K562 (cell line): ENCODE measurements around the gene NTRK1. TPM values are rescaled to one million over a fixed set of nuclear protein-coding genes. Genes with fewer than 3 reads are reported as not detected.
A peak's percentile ranks its signal among the peaks of the same experiment; 100 is the strongest.

ENCODE experiments used
- ATAC-seq: fragments of 200-7000 bp; cut with Tn5 transposase; 3 replicates; pipeline ENCODE4 v1.9.1; 2020; ENCODE audit warnings: moderate library complexity
- BruUV-seq: library from RNA; stranded (reverse); fragments of 400-500 nt; replicated peaks from 2 replicates; lab custom pipeline; 2021; lab: Mats Ljungman, UMichigan
- CTCF ChIA-PET: fragments of 300-600 bp; formaldehyde crosslinking; extraction: SDS; loops from one replicate; lab custom pipeline; 2021; ENCODE audit warnings: low intra/inter-chr PET ratio; lab: Yijun Ruan, JAX
- POLR2A ChIA-PET: fragments of 300-600, 350-650 bp; sonication (Branson Sonifier 250); formaldehyde crosslinking; extraction: SDS; loops from one replicate; lab custom pipeline; 2021; ENCODE audit warnings: antibody characterized with exemption, inconsistent platforms; lab: Yijun Ruan, JAX
- DNase-seq, 4 experiments: peaks; one replicate each; pipeline versions ENCODE4 v3.0.0 to v3.0.0-alpha.2; 2011 to 2018; ENCODE audit warnings: low spot score in 3 of 4, mixed read lengths in 3 of 4; ENCODE audit errors: extremely low read depth in 1 of 4
- FAIRE-seq: peaks from 2 replicates; lab custom pipeline; 2011; peaks lifted over from hg19 to GRCh38; lab: Jason Lieb, UNC
- H2AFZ ChIP-seq: 2 replicates; pipeline ENCODE4 v1.6.0; 2011; ENCODE audit warnings: low read depth, low read length, control low read depth, inconsistent platforms
- H3K27ac ChIP-seq: fragments of 200-600 bp; 3 replicates; pipeline ENCODE4 v1.8.0; 2011; ENCODE audit warnings: low read depth, mild to moderate bottlenecking, control low read depth, inconsistent platforms, low read length, moderate library complexity, mixed read lengths; ENCODE audit errors: extremely low read depth
- H3K27me3 ChIP-seq, 2 experiments: fragments of 300-600 bp in 1 of 2; 2 replicates in 1 of 2; 3 replicates in 1 of 2; pipeline versions ENCODE4 v1.6.0 to v1.8.0; 2011; ENCODE audit warnings: inconsistent platforms in 2 of 2, low read length in 2 of 2, mild to moderate bottlenecking in 1 of 2, mixed read lengths in 1 of 2, moderate library complexity in 1 of 2; ENCODE audit not compliant: control insufficient read depth in 2 of 2, insufficient read depth in 2 of 2
- H3K36me3 ChIP-seq: fragments of 300-600 bp; 3 replicates; pipeline ENCODE4 v1.8.0; 2011; ENCODE audit warnings: mild to moderate bottlenecking, low read length, inconsistent platforms; ENCODE audit not compliant: control insufficient read depth, insufficient read depth
- H3K4me1 ChIP-seq, 2 experiments: fragments of 200-600 bp in 1 of 2; replicated peaks in 1 of 2; 2 replicates in 1 of 2; 3 replicates in 1 of 2; pipeline versions ENCODE4 v1.5.1 to v1.8.0; 2011; ENCODE audit warnings: inconsistent platforms in 2 of 2, low read length in 2 of 2, mild to moderate bottlenecking in 1 of 2, mixed read lengths in 1 of 2, moderate library complexity in 1 of 2; ENCODE audit not compliant: control insufficient read depth in 2 of 2, insufficient read depth in 2 of 2
- H3K4me2 ChIP-seq: 2 replicates; pipeline ENCODE4 v1.6.1; 2011; ENCODE audit warnings: low read length, control low read depth, inconsistent platforms, mixed read lengths; ENCODE audit not compliant: insufficient read depth
- H3K4me3 ChIP-seq: fragments of 200-600 bp; sonication (generic), shearing (Covaris generic); 2 replicates; pipeline ENCODE4 v1.5.1; 2016; ENCODE audit warnings: control low read depth, inconsistent platforms
- H3K79me2 ChIP-seq: fragments of 200-600 bp; 3 replicates; pipeline ENCODE4 v1.8.0; 2011; ENCODE audit warnings: low read length, inconsistent platforms; ENCODE audit not compliant: control insufficient read depth, insufficient read depth
- H3K9ac ChIP-seq, 2 experiments: 2 replicates each; pipeline versions ENCODE4 v1.6.0 to v1.6.1; 2011; ENCODE audit warnings: low read depth in 2 of 2, low read length in 2 of 2, control low read depth in 1 of 2, inconsistent platforms in 1 of 2, mild to moderate bottlenecking in 1 of 2, mixed read lengths in 1 of 2; ENCODE audit not compliant: insufficient read depth in 1 of 2
- H3K9me1 ChIP-seq: one replicate; pipeline ENCODE4 v1.6.0; 2011; ENCODE audit warnings: inconsistent platforms, mild to moderate bottlenecking, low read length, moderate library complexity; ENCODE audit not compliant: control insufficient read depth, insufficient read depth
- H3K9me3 ChIP-seq: replicated peaks from 2 replicates; pipeline ENCODE4 v1.5.1; 2011; ENCODE audit warnings: low read depth, low read length, inconsistent platforms; ENCODE audit not compliant: control insufficient read depth, insufficient read depth
- H4K20me1 ChIP-seq: replicated peaks from 2 replicates; pipeline ENCODE4 v1.6.1; 2011; ENCODE audit warnings: low read length, inconsistent platforms, mixed read lengths; ENCODE audit not compliant: control insufficient read depth, insufficient read depth
- CAMTA2 ChIP-seq: fragments of 250-450 bp; sonication (Bioruptor Pico); conservative IDR thresholded peaks from 2 replicates; pipeline ENCODE4 v1.5.1; 2022
- ELF1 ChIP-seq: fragments of 200-800 bp; sonication (Bioruptor generic); IDR thresholded peaks from 2 replicates; pipeline ENCODE4 v1.6.1; 2016; ENCODE audit warnings: missing genetic modification characterization, missing compliant biosample characterization
- HDAC3 ChIP-seq: fragments of 450-650 bp; IDR thresholded peaks from 2 replicates; pipeline ENCODE4 v1.6.1; 2018; ENCODE audit warnings: borderline replicate concordance, mild to moderate bottlenecking, moderate library complexity; ENCODE audit not compliant: partially characterized antibody
- KLF13 ChIP-seq: fragments of 450-650 bp; IDR thresholded peaks from 2 replicates; pipeline ENCODE4 v1.6.1; 2016; ENCODE audit warnings: missing genetic modification characterization, low read depth, mild to moderate bottlenecking, missing compliant biosample characterization, moderate library complexity, borderline replicate concordance
- L3MBTL2 ChIP-seq: fragments of 450-650 bp; IDR thresholded peaks from 2 replicates; pipeline ENCODE4 v1.6.1; 2016; ENCODE audit warnings: mild to moderate bottlenecking, moderate library complexity
- MEIS2 ChIP-seq: fragments of 450-650 bp; IDR thresholded peaks from 2 replicates; pipeline ENCODE4 v1.6.1; 2014; ENCODE audit warnings: mild to moderate bottlenecking; ENCODE audit not compliant: partially characterized antibody
- POU5F1 ChIP-seq: fragments of 150-350 bp; IDR thresholded peaks from 2 replicates; pipeline ENCODE4 v1.6.1; 2014; ENCODE audit warnings: borderline replicate concordance, low read length, low read depth, mild to moderate bottlenecking; ENCODE audit not compliant: partially characterized antibody
- PYGO2 ChIP-seq: fragments of 450-650 bp; IDR thresholded peaks from 2 replicates; pipeline ENCODE4 v1.6.1; 2016; ENCODE audit warnings: mild to moderate bottlenecking, missing genetic modification characterization, moderate library complexity, missing compliant biosample characterization
- SIX5 ChIP-seq, 2 experiments: IDR thresholded peaks; 2 replicates each; pipeline ENCODE4 v1.6.1; 2011; ENCODE audit warnings: low read length in 2 of 2, borderline replicate concordance in 1 of 2, low read depth in 1 of 2, mild to moderate bottlenecking in 1 of 2, moderate library complexity in 1 of 2; ENCODE audit not compliant: insufficient read depth in 1 of 2
- TEAD2 ChIP-seq: fragments of 450-650 bp; IDR thresholded peaks from 2 replicates; pipeline ENCODE4 v1.6.1; 2016; ENCODE audit warnings: missing genetic modification characterization, control low read depth, missing compliant biosample characterization
- TFAM ChIP-seq: fragments of 250-450 bp; sonication (Bioruptor Pico); conservative IDR thresholded peaks from 2 replicates; pipeline ENCODE4 v1.5.0; 2021; ENCODE audit warnings: mild to moderate bottlenecking, moderate library complexity
- ZNF431 ChIP-seq: sonication (generic); formaldehyde crosslinking; IDR thresholded peaks from 2 replicates; pipeline ENCODE4 v1.8.0; 2022; ENCODE audit warnings: mild to moderate bottlenecking, missing genetic modification reagents
- ZNF707 ChIP-seq: fragments of 250-450 bp; sonication (Bioruptor Pico); conservative IDR thresholded peaks from 2 replicates; pipeline ENCODE4 v1.8.0; 2022; ENCODE audit warnings: inconsistent platforms, mild to moderate bottlenecking, moderate library complexity
- ZNF77 ChIP-seq: fragments of 250-450 bp; sonication (Bioruptor Pico); IDR thresholded peaks from 2 replicates; pipeline ENCODE4 v1.5.0; 2020
- WGBS: fragments of 100-300 bp; shearing (Covaris generic); methylation state at CpG from one replicate; pipeline ENCODE4 v1.1.6; 2016; ENCODE audit warnings: low coverage, mixed read lengths; ENCODE audit not compliant: insufficient coverage; ENCODE audit errors: missing lambda C conversion rate; 5-methylcytosine and 5-hydroxymethylcytosine counted together
- in situ Hi-C: fragments of 300-500 bp; cut with MboI; formaldehyde crosslinking; loops from 4 replicates; pipeline ENCODE4 v1.15.0; 2018; ENCODE audit warnings: inconsistent platforms, mixed read lengths
- intact Hi-C: fragments of 100-400 bp; cut with micrococcal nuclease; formaldehyde crosslinking; loops from 2 replicates; pipeline ENCODE4 v1.14.2; 2022
- polyA plus RNA-seq, 8 experiments: library from polyadenylated mRNA; depleted of rRNA in 4 of 8; stranded (reverse) in 5 of 8; unstranded in 3 of 8; fragments of >200 nt; fragmentation: Nextera tagmentation in 2 of 8; fragmentation: Illumina TruSeq in 1 of 8; extraction: Ambion mirVana in 2 of 8; extraction: Trizol in 1 of 8; gene quantifications; 2 replicates each; pipeline versions ENCODE4 v1.2.1 to v1.2.3, GENCODE V29; 2011 to 2014; ENCODE audit warnings: inconsistent platforms in 1 of 8, missing spikeins in 1 of 8
- total RNA-seq, 7 experiments: library from RNA; depleted of rRNA in 6 of 7; stranded (reverse); fragments of >200 nt in 6 of 7; fragmentation: Illumina TruSeq in 2 of 7; extraction: Trizol in 2 of 7; gene quantifications; 2 replicates each; pipeline versions ENCODE4 v1.2.1 to v1.2.3, GENCODE V29; 2011 to 2021; ENCODE audit warnings: low replicate concordance in 1 of 7
- TF ChIP-seq, protein P1 (sequence below): sonication (generic); formaldehyde crosslinking; IDR thresholded peaks from 2 replicates; pipeline ENCODE4 v1.8.0; 2022; ENCODE audit warnings: mild to moderate bottlenecking, low read depth, missing genetic modification reagents
- TF ChIP-seq, protein P2 (sequence below): fragments of 450-650 bp; IDR thresholded peaks from 2 replicates; pipeline ENCODE4 v1.7.0; 2016; ENCODE audit warnings: borderline replicate concordance

NTRK1 gene
- total and polyA plus RNA-seq, 9 of the 15 experiments (the other 6 are each of a cell fraction or from before 2014, with no cell fraction given): 0.46 to 30.0 (median 7.9) TPM

DNA sequence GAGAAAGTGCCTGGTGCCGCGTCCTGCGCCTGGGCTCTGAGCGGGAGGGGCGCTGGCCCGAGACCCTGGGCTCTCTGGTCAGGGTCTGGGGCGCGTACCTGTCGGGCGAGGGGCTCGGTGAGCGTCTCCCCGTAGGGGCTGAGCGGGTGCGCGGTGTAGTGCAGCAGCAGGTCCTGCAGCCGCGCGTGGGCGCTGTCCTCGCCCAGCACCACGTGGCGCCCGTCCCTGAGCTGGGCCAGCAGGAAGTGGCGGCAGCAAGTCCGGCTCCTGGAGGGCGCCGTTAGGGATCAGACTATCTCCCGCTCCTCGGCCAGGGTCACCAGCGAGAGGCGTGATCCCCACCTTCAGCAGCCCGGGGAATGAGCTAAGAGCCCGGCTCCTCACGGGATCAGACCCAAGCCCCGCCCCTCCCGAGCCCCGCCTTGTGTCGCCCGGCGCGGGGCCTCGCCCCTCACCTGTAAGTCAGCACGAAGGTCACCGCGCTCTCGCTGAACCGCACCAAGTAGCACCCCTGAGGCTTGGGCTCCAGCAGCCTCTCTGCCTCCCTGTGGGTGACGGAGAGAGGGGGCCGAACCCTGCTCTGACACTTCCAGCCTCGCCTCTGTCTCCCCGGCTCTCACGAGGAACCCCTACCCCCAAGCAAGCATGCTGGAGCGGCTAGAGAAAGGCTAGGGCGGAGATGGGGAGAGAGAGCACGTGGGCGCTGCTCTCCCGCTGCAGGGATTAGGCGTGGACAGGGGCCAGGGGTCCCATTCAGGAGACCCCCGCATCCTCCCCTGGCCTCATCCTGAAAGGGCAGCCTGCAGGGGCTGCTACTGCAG is 46.7 kb upstream of the NTRK1 start:
- peak overlapping the region; percentile 86 for H3K27ac ChIP-seq
- TSS peak; percentile 34 for BruUV-seq
- TF ChIP-seq TEAD2: no peak
- peak; percentile 23; the same call in 1 of the 2 replicates for TF ChIP-seq PYGO2 (tag)
- TF ChIP-seq MEIS2: peak; percentile 6
- TF ChIP-seq, protein P1, sequence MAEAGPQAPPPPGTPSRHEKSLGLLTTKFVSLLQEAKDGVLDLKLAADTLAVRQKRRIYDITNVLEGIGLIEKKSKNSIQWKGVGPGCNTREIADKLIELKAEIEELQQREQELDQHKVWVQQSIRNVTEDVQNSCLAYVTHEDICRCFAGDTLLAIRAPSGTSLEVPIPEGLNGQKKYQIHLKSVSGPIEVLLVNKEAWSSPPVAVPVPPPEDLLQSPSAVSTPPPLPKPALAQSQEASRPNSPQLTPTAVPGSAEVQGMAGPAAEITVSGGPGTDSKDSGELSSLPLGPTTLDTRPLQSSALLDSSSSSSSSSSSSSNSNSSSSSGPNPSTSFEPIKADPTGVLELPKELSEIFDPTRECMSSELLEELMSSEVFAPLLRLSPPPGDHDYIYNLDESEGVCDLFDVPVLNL: peak; percentile 72; the same call in 1 of the 2 replicates
- TF ChIP-seq, protein P2, sequence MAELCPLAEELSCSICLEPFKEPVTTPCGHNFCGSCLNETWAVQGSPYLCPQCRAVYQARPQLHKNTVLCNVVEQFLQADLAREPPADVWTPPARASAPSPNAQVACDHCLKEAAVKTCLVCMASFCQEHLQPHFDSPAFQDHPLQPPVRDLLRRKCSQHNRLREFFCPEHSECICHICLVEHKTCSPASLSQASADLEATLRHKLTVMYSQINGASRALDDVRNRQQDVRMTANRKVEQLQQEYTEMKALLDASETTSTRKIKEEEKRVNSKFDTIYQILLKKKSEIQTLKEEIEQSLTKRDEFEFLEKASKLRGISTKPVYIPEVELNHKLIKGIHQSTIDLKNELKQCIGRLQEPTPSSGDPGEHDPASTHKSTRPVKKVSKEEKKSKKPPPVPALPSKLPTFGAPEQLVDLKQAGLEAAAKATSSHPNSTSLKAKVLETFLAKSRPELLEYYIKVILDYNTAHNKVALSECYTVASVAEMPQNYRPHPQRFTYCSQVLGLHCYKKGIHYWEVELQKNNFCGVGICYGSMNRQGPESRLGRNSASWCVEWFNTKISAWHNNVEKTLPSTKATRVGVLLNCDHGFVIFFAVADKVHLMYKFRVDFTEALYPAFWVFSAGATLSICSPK: no peak
- TF ChIP-seq ZNF707: no peak
- TF ChIP-seq KLF13: peak; percentile 32; the same call in 1 of the 2 replicates
- TF ChIP-seq POU5F1: no peak
- no peak for TF ChIP-seq CAMTA2 (CRISPR knock-in tag)
- no peak for TF ChIP-seq HDAC3
- no peak for TF ChIP-seq ZNF431
- TF ChIP-seq L3MBTL2: peak; percentile 99
- TF ChIP-seq TFAM (CRISPR knock-in tag): no peak
- TF ChIP-seq ELF1 (tag): peak; percentile 87
- TF ChIP-seq SIX5 (IDR thresholded peaks at IDR 0.05; ENCODE audit: borderline replicate concordance in 1 of 2, insufficient read depth in 1 of 2, low read depth in 1 of 2, low read length in 2 of 2): 0 out of 4 replicates have a peak, but pooled peaks of 1 of the 2 experiments have one; percentile 16
- no peak for TF ChIP-seq ZNF77

More for the DNA sequence above, 46.7 kb upstream of the NTRK1 start:
- peaks cover 16% of the 10 kb centered on the region; the same call in 2 of the 3 replicates for H3K36me3 ChIP-seq
- 10% methylated on average over 46 of the region's 60 CpGs for WGBS
- H3K9me3 ChIP-seq: no peaks in the 10 kb centered on the region
- peak overlapping the region; percentile 83 to 96 for H3K9ac ChIP-seq
- peaks cover 22% of the 10 kb centered on the region for H3K79me2 ChIP-seq
- POLR2A ChIA-PET: interaction anchor here (0.6 to 1.3 kb wide), 8 partner anchors 10 to 116 kb away, joined by 3 to 5 read pairs (median 3); no protein-coding TSS in a partner anchor
- no peaks in the 10 kb centered on the region for H3K9me1 ChIP-seq
- H3K4me3 ChIP-seq: peak overlapping the region; percentile 50
- DNase-seq: peak; percentile 86 to 95 (median 91)
- H2AFZ ChIP-seq: peak overlapping the region; percentile 94
- CTCF ChIA-PET: interaction anchor here (0.6 kb wide), 1 partner anchor 47 kb away, joined by 3 read pairs; the partner anchor contains the start of gene NTRK1
- H4K20me1 ChIP-seq: no peaks in the 10 kb centered on the region
- FAIRE-seq: peak; percentile 74
- no peaks in the 10 kb centered on the region for H3K27me3 ChIP-seq
- intact Hi-C loops (no loop called here), in situ Hi-C loops (no loop called here)
- peaks cover 55 to 65% of the 10 kb centered on the region in 2 experiments for H3K4me1 ChIP-seq
- H3K4me2 ChIP-seq: peak overlapping the region; percentile 83
- ATAC-seq: peak; percentile 87
